Liver (tissue), 9 donors: ENCODE data around the gene CNN1. TPM values are rescaled to one million over a fixed set of nuclear protein-coding genes. Genes with fewer than 3 reads are reported as not detected.

Experiments
- DNase-seq: peaks from one replicate; pipeline ENCODE4 v3.0.0-alpha.2; 2017; ENCODE audit warnings: low spot score
- H3K27ac ChIP-seq, 2 donors: one replicate each; pipeline ENCODE4 v1.7.0; 2013; ENCODE audit warnings: inconsistent platforms in 2 of 2, low read length in 2 of 2, control low read depth in 1 of 2, low read depth in 1 of 2, mild to moderate bottlenecking in 1 of 2
- H3K27me3 ChIP-seq, 4 donors: one replicate each; pipeline versions ENCODE4 v1.6.1 to v1.7.0; 2013; ENCODE audit warnings: low read length in 3 of 4, inconsistent platforms in 1 of 4, mild to moderate bottlenecking in 1 of 4, moderate library complexity in 1 of 4; ENCODE audit not compliant: control insufficient read depth in 4 of 4, insufficient read depth in 4 of 4
- H3K36me3 ChIP-seq, 4 donors: one replicate each; pipeline versions ENCODE4 v1.6.1 to v1.7.0; 2013; ENCODE audit warnings: low read length in 3 of 4, mild to moderate bottlenecking in 3 of 4, low read depth in 1 of 4, moderate library complexity in 1 of 4; ENCODE audit not compliant: control insufficient read depth in 4 of 4, insufficient read depth in 3 of 4
- H3K4me1 ChIP-seq, 4 donors: one replicate each; pipeline versions ENCODE4 v1.6.1 to v1.7.0; 2013; ENCODE audit warnings: low read length in 3 of 4, mild to moderate bottlenecking in 3 of 4, moderate library complexity in 1 of 4; ENCODE audit not compliant: control insufficient read depth in 4 of 4, insufficient read depth in 4 of 4
- H3K4me3 ChIP-seq, 3 donors: one replicate each; pipeline versions ENCODE4 v1.6.1 to v1.7.0; 2013; ENCODE audit warnings: low read length in 3 of 3, control low read depth in 1 of 3, low read depth in 1 of 3, mild to moderate bottlenecking in 1 of 3
- H3K9ac ChIP-seq, 2 donors: one replicate each; pipeline ENCODE4 v1.7.0; 2013; ENCODE audit warnings: low read length in 2 of 2, mild to moderate bottlenecking in 2 of 2, moderate library complexity in 2 of 2, control low read depth in 1 of 2, low read depth in 1 of 2
- H3K9me3 ChIP-seq, 4 donors: one replicate each; pipeline versions ENCODE4 v1.6.1 to v1.7.0; 2013; ENCODE audit warnings: low read length in 3 of 4; ENCODE audit not compliant: control insufficient read depth in 4 of 4
- EGR1 ChIP-seq, 2 donors: IDR thresholded peaks; 2 replicates each; pipeline ENCODE4 v1.6.1; 2016 to 2018; ENCODE audit warnings: antibody characterized with exemption in 2 of 2, low read depth in 2 of 2
- FOXA1 ChIP-seq: IDR thresholded peaks from 2 replicates; pipeline ENCODE4 v1.6.1; 2016; ENCODE audit warnings: antibody characterized with exemption
- FOXA2 ChIP-seq: IDR thresholded peaks from 2 replicates; pipeline ENCODE4 v1.6.1; 2016; ENCODE audit warnings: antibody characterized with exemption
- GABPA ChIP-seq, 2 donors: IDR thresholded peaks in 1 of 2; conservative IDR thresholded peaks in 1 of 2; 2 replicates each; pipeline ENCODE4 v1.6.1; 2016; ENCODE audit warnings: antibody characterized with exemption in 2 of 2, mild to moderate bottlenecking in 1 of 2, moderate library complexity in 1 of 2
- HNF4A ChIP-seq, 2 donors: conservative IDR thresholded peaks; 2 replicates each; pipeline ENCODE4 v1.6.1; 2016; ENCODE audit warnings: antibody characterized with exemption in 2 of 2, mild to moderate bottlenecking in 2 of 2
- HNF4G ChIP-seq: IDR thresholded peaks from 2 replicates; pipeline ENCODE4 v1.6.1; 2016; ENCODE audit warnings: antibody characterized with exemption
- JUND ChIP-seq, 2 donors: IDR thresholded peaks; 2 replicates each; pipeline ENCODE4 v1.6.1; 2016; ENCODE audit warnings: antibody characterized with exemption in 2 of 2
- NR2F2 ChIP-seq: IDR thresholded peaks from 2 replicates; pipeline ENCODE4 v1.6.1; 2016; ENCODE audit warnings: antibody characterized with exemption
- RAD21 ChIP-seq, 2 donors: IDR thresholded peaks; 2 replicates each; pipeline ENCODE4 v1.6.1; 2016; ENCODE audit warnings: antibody characterized with exemption in 2 of 2, mild to moderate bottlenecking in 2 of 2
- RXRA ChIP-seq, 2 donors: IDR thresholded peaks; 2 replicates each; pipeline ENCODE4 v1.6.1; 2017 to 2018; ENCODE audit warnings: antibody characterized with exemption in 2 of 2, mild to moderate bottlenecking in 1 of 2
- SP1 ChIP-seq: IDR thresholded peaks from 2 replicates; pipeline ENCODE4 v1.6.1; 2018; ENCODE audit warnings: antibody characterized with exemption, mild to moderate bottlenecking
- TAF1 ChIP-seq: conservative IDR thresholded peaks from 2 replicates; pipeline ENCODE4 v1.6.1; 2016; ENCODE audit warnings: antibody characterized with exemption, mild to moderate bottlenecking
- YY1 ChIP-seq: IDR thresholded peaks from 2 replicates; pipeline ENCODE4 v1.6.1; 2016; ENCODE audit warnings: antibody characterized with exemption, mild to moderate bottlenecking
- WGBS: extraction: QIAGEN DNeasy Blood & Tissue Kit; methylation state at CpG from one replicate; pipeline ENCODE4 v1.1.7; 2013; 5-methylcytosine and 5-hydroxymethylcytosine counted together
- polyA plus RNA-seq, 2 donors: library from polyadenylated mRNA; stranded (reverse) in 1 of 2; unstranded in 1 of 2; fragments of 200-250 nt in 1 of 2; fragments of >200 nt in 1 of 2; fragmentation: Nextera tagmentation in 1 of 2; extraction: Ambion mirVana in 1 of 2; gene quantifications; one replicate each; pipeline versions ENCODE4 v1.2.1 to v1.2.3, GENCODE V29; 2013 to 2015
- total RNA-seq, 2 donors: library from RNA; depleted of rRNA; stranded (reverse); fragments of >200 nt; gene quantifications; one replicate each; pipeline ENCODE4 v1.2.3, GENCODE V29; 2014
- TF ChIP-seq, protein P1 (sequence below): IDR thresholded peaks from 2 replicates; pipeline ENCODE4 v1.6.1; 2016; ENCODE audit warnings: antibody characterized with exemption
- TF ChIP-seq, protein P2 (sequence below): IDR thresholded peaks from 2 replicates; pipeline ENCODE4 v1.6.1; 2016; ENCODE audit warnings: antibody characterized with exemption, mild to moderate bottlenecking
- TF ChIP-seq, protein P3 (sequence below): IDR thresholded peaks from 2 replicates; pipeline ENCODE4 v1.6.1; 2016; ENCODE audit warnings: antibody characterized with exemption
- TF ChIP-seq, protein P4 (sequence below): fragments of 150-350 bp; IDR thresholded peaks from 2 replicates; pipeline ENCODE4 v1.5.1; 2017; ENCODE audit warnings: improper control_type of control experiment, low read depth, low read length; ENCODE audit not compliant: missing input control
- TF ChIP-seq, protein P5 (sequence below): IDR thresholded peaks from 2 replicates; pipeline ENCODE4 v1.6.1; 2016; ENCODE audit warnings: antibody characterized with exemption
- donor health status: healthy.
- donor health status: healthy.
- donor health status: healthy.
- donor health status: healthy.
- donor health status: healthy.

The CNN1 gene
- total and polyA plus RNA-seq, 4 donors, result 0.09 to 5.9 (median 2.2) TPM

DNA sequence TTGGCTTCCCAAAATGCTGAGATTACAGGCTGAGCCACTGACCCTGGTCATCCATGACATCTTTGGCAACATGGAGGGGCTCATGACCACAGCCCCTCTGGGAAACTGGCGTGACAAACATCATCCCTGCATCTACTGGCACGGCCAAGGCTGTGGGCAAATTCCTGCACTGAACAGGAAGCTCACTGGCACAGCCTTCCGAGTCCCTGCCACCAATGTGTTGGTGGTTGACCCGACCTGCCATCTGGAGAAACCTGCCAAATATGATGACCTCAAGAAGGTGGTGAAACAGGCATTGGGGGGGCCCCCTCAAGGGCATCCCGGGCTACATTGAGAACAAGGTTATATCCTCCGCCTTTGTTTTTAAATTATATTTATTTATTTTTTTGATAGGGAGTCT lies 47.7 kb downstream of the CNN1 start:
- no peak for DNase-seq
- 73% methylated on average over 6 of the region's 6 CpGs for WGBS
- H3K36me3 ChIP-seq, result no peaks in the 10 kb centered on the region
- no peaks in the 10 kb centered on the region for H3K9me3 ChIP-seq
- TF ChIP-seq TAF1 (no peak), FOXA2 (no peak), RAD21 (IDR thresholded peaks at IDR 0.05) (no peak), SP1 (no peak), YY1 (no peak), RXRA (IDR thresholded peaks at IDR 0.05) (no peak), HNF4A (conservative IDR thresholded peaks at IDR 0.05) (no peak), JUND (IDR thresholded peaks at IDR 0.05) (no peak), FOXA1 (no peak), GABPA (IDR thresholded peaks at IDR 0.05 in 1 of 2, conservative IDR thresholded peaks at IDR 0.05 in 1 of 2) (no peak), HNF4G (no peak), EGR1 (IDR thresholded peaks at IDR 0.05; ENCODE audit: low read depth in 2 of 2) (no peak), NR2F2 (no peak)
- TF ChIP-seq, protein P1, sequence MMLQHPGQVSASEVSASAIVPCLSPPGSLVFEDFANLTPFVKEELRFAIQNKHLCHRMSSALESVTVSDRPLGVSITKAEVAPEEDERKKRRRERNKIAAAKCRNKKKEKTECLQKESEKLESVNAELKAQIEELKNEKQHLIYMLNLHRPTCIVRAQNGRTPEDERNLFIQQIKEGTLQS, result no peak
- TF ChIP-seq, protein P2, sequence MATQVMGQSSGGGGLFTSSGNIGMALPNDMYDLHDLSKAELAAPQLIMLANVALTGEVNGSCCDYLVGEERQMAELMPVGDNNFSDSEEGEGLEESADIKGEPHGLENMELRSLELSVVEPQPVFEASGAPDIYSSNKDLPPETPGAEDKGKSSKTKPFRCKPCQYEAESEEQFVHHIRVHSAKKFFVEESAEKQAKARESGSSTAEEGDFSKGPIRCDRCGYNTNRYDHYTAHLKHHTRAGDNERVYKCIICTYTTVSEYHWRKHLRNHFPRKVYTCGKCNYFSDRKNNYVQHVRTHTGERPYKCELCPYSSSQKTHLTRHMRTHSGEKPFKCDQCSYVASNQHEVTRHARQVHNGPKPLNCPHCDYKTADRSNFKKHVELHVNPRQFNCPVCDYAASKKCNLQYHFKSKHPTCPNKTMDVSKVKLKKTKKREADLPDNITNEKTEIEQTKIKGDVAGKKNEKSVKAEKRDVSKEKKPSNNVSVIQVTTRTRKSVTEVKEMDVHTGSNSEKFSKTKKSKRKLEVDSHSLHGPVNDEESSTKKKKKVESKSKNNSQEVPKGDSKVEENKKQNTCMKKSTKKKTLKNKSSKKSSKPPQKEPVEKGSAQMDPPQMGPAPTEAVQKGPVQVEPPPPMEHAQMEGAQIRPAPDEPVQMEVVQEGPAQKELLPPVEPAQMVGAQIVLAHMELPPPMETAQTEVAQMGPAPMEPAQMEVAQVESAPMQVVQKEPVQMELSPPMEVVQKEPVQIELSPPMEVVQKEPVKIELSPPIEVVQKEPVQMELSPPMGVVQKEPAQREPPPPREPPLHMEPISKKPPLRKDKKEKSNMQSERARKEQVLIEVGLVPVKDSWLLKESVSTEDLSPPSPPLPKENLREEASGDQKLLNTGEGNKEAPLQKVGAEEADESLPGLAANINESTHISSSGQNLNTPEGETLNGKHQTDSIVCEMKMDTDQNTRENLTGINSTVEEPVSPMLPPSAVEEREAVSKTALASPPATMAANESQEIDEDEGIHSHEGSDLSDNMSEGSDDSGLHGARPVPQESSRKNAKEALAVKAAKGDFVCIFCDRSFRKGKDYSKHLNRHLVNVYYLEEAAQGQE, result no peak
- TF ChIP-seq, protein P3, sequence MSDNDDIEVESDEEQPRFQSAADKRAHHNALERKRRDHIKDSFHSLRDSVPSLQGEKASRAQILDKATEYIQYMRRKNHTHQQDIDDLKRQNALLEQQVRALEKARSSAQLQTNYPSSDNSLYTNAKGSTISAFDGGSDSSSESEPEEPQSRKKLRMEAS, result no peak
- TF ChIP-seq, protein P4, sequence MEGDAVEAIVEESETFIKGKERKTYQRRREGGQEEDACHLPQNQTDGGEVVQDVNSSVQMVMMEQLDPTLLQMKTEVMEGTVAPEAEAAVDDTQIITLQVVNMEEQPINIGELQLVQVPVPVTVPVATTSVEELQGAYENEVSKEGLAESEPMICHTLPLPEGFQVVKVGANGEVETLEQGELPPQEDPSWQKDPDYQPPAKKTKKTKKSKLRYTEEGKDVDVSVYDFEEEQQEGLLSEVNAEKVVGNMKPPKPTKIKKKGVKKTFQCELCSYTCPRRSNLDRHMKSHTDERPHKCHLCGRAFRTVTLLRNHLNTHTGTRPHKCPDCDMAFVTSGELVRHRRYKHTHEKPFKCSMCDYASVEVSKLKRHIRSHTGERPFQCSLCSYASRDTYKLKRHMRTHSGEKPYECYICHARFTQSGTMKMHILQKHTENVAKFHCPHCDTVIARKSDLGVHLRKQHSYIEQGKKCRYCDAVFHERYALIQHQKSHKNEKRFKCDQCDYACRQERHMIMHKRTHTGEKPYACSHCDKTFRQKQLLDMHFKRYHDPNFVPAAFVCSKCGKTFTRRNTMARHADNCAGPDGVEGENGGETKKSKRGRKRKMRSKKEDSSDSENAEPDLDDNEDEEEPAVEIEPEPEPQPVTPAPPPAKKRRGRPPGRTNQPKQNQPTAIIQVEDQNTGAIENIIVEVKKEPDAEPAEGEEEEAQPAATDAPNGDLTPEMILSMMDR, result no peak
- TF ChIP-seq, protein P5, sequence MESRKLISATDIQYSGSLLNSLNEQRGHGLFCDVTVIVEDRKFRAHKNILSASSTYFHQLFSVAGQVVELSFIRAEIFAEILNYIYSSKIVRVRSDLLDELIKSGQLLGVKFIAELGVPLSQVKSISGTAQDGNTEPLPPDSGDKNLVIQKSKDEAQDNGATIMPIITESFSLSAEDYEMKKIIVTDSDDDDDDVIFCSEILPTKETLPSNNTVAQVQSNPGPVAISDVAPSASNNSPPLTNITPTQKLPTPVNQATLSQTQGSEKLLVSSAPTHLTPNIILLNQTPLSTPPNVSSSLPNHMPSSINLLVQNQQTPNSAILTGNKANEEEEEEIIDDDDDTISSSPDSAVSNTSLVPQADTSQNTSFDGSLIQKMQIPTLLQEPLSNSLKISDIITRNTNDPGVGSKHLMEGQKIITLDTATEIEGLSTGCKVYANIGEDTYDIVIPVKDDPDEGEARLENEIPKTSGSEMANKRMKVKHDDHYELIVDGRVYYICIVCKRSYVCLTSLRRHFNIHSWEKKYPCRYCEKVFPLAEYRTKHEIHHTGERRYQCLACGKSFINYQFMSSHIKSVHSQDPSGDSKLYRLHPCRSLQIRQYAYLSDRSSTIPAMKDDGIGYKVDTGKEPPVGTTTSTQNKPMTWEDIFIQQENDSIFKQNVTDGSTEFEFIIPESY, result no peak
- H3K9ac ChIP-seq, result no peak overlapping the region
- no peak overlapping the region for H3K27ac ChIP-seq
- no peaks in the 10 kb centered on the region for H3K27me3 ChIP-seq
- H3K4me1 ChIP-seq, result peaks cover 0 to 8% (median 7%) of the 10 kb centered on the region in 4 donors
- no peak overlapping the region for H3K4me3 ChIP-seq
